ENCODE data around the gene CAMK1D.
A peak's percentile ranks its signal among the peaks of the same experiment; 100 is the strongest.

Gene CAMK1D

DNA sequence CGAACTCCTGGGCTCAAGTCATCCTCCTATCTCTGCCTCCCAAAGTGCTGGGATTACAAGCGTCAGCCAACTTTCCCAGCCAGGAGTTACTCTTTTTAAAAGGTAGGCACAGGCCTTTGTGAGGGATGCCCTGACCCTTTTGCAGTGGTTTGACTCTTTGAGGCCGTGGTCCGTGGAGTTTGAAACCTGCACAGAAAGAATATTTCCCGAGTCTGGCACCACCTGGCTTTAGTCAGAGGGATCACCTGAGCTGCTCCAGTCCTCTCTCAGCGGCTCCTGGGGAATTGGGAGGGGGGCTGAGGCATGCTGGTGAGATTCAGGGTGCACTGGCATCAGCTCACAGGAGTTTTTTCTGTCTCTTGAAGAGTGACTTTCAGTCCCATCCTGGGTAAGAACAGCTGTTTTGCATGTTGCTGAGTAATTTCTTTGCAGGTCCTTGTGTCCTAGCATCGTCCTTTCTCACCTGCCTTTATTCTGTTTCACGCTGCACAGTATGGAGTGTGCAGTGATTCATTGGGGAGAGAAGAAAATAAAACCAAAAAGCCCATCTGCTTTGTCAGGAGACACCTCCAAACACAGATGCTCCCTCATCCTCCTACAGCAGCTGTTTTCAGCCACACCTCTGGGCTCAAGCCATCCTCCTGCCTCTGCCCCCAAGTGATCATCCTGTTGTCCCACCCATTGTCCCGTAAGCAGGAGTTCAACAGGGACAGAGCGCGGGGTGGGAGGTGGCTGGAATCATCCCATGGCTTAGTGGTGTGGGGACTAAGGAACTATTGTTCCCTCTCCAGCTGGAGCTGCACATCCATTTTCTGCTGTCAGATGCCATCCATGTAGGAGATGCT lies 284.7 kb downstream of the CAMK1D start:
- no peak for DNase-seq

DNA sequence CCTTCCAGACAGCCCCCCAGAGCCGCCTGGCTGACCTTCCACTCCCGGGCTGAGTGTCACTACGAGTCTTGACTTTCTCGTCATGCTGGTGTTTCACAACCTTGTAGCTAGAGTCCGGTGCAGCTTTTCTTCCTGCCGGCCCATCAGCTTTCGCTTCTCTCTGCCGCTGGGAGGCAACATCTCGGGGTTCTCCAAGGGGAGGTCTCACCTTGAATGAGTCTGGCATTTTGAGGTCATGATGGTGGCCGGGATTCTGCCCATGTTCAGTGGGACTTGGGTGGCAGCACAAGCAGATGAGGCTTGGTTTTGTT lies 285.2 kb downstream of the CAMK1D start:
- DNase-seq, result no peak

DNA sequence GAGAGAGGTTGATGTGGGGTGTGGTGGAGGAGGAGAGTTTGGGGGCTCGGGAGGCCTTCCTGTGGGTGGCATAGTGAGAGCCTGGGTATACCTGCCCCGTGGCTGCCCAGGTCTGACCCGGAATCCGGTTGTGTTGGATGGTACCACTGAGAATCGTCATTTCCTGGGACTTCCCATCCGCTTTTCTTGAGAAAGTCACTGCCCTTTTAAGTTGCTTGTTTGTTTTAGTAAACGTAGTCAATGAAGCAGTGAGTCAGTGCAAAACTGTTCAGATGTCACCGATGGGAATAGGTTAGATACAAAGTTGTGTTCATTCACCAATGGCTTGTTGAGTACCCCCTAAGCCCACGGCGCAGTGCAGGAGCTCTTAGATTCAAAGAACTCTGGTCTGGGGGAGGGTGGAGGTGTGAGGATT lies 285.8 kb downstream of the CAMK1D start:
- DNase-seq, result peak in 3 of 5 experiments; percentile 15 to 86 (median 31)

- DNase-seq, result no peak
Observed at GRCh38 chr10:12636571-12636970, 287.2 kb downstream of the CAMK1D start.

GRCh38 chr10:12637649-12638048 lies 288.3 kb downstream of the CAMK1D start:
- no peak for DNase-seq

- DNase-seq, result peak in 1 of 5 experiments; percentile 78
Observed at GRCh38 chr10:12638103-12638502, 288.8 kb downstream of the CAMK1D start.

DNA sequence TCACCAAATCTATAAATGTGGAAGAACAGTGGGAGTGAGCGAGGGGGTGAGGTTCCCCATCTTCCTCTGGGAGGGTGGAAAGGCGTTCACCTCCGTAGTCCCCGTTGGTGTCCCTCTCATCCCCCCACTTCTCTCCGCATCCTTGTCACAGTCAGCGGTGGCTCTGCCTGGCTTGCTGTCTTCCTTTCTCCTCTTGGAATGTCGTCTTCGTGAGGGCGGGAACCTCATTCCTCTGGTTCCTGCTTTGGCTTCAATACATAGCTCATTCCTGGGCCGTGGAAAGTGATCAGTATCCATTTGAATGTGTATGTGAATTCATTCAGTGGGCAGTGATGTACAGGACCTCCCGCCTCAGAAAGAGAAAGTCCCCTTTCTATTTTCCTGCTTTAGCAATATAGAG lies 289.4 kb downstream of the CAMK1D start:
- no peak for DNase-seq

DNA sequence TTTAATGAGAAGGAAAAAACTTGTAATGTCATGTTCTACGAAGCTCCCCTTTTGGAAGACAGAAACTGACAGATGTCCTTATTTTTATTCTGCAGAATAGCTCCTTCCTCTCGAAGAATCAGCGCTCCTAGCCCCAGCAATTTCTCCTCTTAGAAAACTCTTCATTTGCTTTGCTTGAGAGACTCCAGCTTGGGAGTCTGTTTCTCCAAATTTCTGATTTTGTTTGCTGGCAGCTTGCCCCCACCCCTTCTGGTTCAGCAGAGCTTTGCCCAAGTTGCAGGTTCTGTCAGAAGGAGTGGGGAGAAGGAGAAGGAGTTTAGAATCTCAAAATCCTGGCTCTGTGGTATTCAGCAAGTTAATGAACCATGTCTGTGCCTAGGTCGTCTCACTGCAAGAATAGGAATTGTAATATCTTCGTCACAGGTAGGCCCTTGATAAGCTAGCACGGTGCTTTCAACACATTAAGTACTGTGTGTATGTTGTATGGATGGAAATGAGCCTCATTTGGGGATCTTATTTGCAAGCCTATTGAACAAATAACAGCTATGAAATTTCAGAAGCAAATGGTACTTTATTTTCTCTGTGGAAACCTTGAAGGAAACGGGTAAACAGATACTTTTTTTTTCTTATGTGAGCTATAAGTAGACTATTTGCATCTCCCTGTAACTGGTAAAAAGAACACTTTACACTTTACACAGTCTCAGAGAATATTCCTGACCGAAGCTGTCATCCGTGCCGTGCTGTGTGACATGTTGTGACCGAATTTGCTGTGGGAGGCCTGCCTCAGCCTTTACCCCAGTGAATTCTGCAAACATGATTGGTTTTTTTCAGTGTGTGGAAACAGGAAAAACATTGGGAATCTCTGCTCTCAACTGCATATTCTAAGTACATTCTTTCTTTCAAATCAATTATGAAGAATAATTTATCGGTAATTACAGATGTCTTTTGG lies 290.9 kb downstream of the CAMK1D start:
- no peak for DNase-seq

DNA sequence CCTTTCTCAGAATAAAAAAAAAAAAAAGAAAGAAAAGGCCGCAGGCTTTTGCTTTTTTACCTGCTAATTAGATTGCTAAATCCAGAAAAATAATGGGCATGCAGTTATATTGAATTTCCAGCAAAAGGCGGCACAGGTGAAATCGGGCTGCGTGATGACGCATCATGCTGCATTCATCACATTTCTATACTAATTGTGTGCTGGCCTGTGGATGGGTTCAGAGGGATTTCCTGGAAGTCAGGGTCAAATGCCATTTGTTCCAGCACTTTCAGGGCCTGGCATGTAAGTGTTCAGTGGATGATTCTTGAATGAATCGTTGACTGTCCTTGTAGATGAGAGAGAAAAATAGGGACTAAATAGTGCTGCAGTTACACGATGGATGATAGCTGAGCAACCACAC lies 292.7 kb downstream of the CAMK1D start:
- DNase-seq, result no peak

GRCh38 chr10:12643279-12643678 lies 293.9 kb downstream of the CAMK1D start:
- no peak for DNase-seq

- peak in 1 of 5 experiments; percentile 54 for DNase-seq
Observed at GRCh38 chr10:12644380-12645144, 295.2 kb downstream of the CAMK1D start.

GRCh38 chr10:12645449-12645848 lies 296.1 kb downstream of the CAMK1D start:
- no peak for DNase-seq

DNA sequence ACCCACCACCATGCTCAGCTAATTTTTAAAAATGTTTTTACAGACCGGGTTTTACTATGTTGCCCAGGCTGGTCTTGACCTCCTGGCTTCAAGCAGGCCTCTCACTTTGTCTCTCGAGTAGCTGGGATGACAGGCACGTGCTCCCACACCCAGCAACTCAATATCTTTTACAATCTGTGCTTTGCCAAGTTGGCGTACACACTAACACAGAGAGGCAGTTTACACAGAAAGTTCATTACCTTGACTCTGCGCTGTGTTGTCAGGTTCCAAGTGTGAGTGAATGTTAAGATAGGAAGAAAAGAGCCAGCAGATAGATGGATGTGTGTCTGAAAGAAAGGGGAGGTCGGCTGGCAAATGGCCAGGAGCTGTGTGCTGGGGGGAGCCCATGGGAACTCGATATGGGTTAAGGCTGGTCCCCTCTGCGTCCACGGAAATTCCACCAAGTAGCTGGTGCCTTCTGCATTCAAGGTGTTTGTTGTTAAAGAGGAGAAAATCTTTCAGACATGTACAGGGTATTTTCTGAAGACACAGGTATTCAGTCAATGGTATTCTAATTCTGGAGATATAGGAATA lies 299.8 kb downstream of the CAMK1D start:
- no peak for DNase-seq

DNA sequence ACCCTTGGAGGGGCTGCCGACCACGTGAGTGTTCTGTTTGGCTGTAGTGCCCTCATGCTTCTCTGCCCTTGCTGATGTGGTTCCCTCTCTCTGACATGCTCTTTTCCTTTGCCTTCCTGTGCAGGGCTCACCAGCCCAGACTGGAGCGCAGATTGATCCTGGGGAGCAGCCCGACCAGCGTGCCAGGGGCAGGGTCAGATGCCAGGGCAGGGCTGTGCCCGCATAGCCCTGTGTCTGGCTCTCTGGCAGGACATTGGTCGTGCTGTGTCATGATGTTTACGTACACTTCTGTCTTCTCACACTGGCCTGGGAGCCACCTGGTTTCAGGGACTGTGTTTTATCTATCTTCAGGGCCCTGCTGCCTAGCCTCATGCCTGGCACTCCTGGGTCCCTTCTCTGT lies 300.8 kb downstream of the CAMK1D start:
- no peak for DNase-seq

GRCh38 chr10:12650538-12651298 lies 301.4 kb downstream of the CAMK1D start:
- DNase-seq, result no peak

DNA sequence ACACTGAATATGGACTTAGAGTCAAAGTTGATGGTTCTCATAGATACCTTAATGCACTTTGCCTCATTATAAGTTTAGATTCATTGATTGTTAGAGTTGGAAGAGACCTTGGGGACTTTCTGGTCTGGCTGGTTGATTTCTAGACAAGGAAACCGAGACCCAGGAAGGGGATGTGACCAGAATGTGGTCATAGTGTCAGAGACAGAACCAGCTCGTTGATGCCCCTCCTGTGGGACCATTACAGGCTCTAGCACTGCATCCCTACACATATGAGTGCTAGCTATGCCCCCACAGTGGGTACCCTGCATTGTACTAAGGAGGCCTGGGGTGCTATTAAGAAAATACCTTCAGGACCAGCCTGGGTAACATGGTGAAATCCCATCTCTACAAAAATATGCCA lies 306.6 kb downstream of the CAMK1D start:
- peak in 2 of 5 experiments; percentile 0 to 51 for DNase-seq

GRCh38 chr10:12656518-12657142 lies 307.3 kb downstream of the CAMK1D start:
- peak in 2 of 5 experiments; percentile 23 to 80 for DNase-seq

GRCh38 chr10:12657489-12657888 lies 308.1 kb downstream of the CAMK1D start:
- DNase-seq, result no peak

GRCh38 chr10:12658526-12658925 lies 309.2 kb downstream of the CAMK1D start:
- DNase-seq, result no peak

- DNase-seq, result no peak
Observed at GRCh38 chr10:12659706-12660105, 310.4 kb downstream of the CAMK1D start.

- DNase-seq, result no peak
Observed at GRCh38 chr10:12660812-12661211, 311.5 kb downstream of the CAMK1D start.

Measured in T-helper 2 cell (primary cell).